Measurements from ENCODE around the gene RASA1.

The RASA1 gene

DNA sequence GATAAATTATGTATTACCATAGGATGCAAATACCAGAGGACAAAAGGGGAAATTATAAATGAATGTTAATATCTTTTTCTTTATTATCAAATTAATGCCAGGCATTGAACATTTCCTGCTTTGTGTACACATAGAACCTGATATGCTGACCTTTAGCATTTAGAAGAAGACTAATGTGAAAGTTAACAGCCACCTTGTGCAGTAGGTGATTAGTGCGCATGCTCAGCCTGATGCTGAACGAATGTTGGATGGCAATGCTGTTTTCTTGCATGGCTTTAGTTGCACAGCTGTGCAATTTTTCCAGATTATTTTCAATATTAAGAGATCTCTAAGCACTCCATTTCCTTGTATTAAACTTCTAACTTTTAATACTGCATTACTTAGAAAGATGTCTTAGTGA is 99.6 kb downstream of the RASA1 start:
- no peak for FAIRE-seq

- FAIRE-seq, result no peak
These were observed 100.9 kb downstream of the RASA1 start for GRCh38 chr5:87368601-87369000.

- FAIRE-seq, result no peak
These were observed 101.7 kb downstream of the RASA1 start for GRCh38 chr5:87369431-87369830.

DNA sequence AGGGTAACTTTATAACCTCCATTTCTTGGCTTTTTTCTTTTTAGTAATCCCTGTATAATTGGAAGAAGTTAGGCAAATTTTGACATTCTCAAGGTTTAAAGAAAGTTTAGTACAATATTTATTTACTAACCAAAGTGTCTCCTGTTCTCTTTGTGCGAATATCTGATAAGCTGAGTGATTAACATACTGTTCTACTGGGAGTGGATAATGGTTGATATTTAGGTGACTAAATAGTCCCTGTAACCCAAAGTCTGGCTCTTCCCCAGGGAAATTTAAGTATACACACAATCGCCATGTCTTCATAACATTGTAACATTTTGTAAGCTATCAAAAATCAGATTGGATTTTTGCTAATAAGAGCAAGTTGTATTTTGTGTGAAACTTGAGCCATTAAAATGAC is 105.0 kb downstream of the RASA1 start:
- no peak for FAIRE-seq

GRCh38 chr5:87382224-87382623 is 114.5 kb downstream of the RASA1 start:
- no peak for FAIRE-seq

DNA sequence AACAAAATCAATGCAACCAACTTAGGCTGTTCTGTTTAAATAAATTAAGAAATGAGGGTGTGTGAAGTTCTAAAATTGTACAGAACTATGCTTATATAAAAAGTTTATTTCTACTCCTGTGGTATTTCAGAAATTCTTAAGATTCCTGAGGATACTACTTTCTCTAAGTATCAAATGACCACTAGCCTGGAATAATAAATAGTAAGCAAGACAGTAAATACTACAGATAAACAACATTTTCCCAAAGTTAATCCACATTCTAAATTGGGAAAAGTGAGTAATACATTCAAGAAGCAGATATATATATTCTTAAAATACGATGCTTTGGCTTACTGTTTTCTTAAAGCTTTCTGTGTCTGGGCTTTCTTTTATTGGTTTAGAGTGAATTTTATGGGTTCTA is 115.5 kb downstream of the RASA1 start:
- FAIRE-seq, result no peak

DNA sequence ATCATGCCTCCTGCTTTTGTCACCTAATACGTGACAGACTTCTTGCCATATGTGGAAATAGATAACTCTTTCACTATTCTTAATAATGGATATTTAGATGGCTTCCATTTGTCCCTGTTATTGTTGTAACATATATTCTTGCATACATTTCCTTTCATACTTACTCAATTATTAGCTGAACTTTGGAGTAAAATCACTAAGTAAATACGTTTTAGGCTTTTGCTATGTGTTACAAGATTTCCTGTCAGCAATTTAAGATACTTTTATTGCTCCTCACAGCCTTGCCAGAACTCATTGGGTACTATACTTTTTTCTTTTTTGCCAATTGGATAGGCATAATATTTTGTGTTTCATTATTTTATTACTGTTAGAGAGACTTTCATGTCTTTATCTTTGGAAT is 118.1 kb downstream of the RASA1 start:
- FAIRE-seq, result no peak

- no peak for FAIRE-seq
These were observed 120.4 kb downstream of the RASA1 start for GRCh38 chr5:87388129-87388528.

- no peak for FAIRE-seq
These were observed 121.8 kb downstream of the RASA1 start for GRCh38 chr5:87389296-87390034.

- FAIRE-seq, result no peak
These were observed 122.4 kb downstream of the RASA1 start for GRCh38 chr5:87390075-87390474.

GRCh38 chr5:87390576-87391199 is 123.0 kb downstream of the RASA1 start:
- FAIRE-seq, result no peak

GRCh38 chr5:87392170-87392569 is 124.5 kb downstream of the RASA1 start:
- no peak for FAIRE-seq

- no peak for FAIRE-seq
These were observed 125.1 kb downstream of the RASA1 start for GRCh38 chr5:87392801-87393200.

DNA sequence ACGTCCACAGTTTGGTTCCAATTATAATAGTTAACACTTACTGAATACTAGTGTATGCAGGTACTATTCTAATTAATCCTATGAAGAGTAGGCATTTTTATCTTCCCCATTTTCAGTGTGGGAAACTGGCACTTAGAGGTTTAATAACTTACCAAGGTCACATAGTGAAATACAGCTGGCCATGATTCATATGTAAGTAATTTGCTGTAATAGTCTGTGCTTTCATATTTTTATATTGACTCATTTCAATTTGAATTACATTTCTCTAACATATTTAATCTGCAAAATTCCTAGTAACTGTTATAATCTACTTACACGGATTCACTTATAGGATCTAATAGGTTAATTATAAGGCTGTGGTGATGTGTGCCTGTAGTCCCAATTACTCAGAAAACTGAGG is 125.6 kb downstream of the RASA1 start:
- FAIRE-seq, result no peak

- no peak for FAIRE-seq
These were observed 126.9 kb downstream of the RASA1 start for GRCh38 chr5:87394411-87395165.

GRCh38 chr5:87398981-87399614 is 131.4 kb downstream of the RASA1 start:
- no peak for FAIRE-seq

GRCh38 chr5:87399720-87400119 is 132.0 kb downstream of the RASA1 start:
- FAIRE-seq, result no peak

GRCh38 chr5:87400305-87400899 is 132.7 kb downstream of the RASA1 start:
- peak; percentile 56 for FAIRE-seq

GRCh38 chr5:87401626-87402025 is 133.9 kb downstream of the RASA1 start:
- no peak for FAIRE-seq

GRCh38 chr5:87403409-87403808 is 135.7 kb downstream of the RASA1 start:
- no peak for FAIRE-seq

GRCh38 chr5:87403899-87404298 is 136.2 kb downstream of the RASA1 start:
- no peak for FAIRE-seq

- no peak for FAIRE-seq
These were observed 136.7 kb downstream of the RASA1 start for GRCh38 chr5:87404359-87404758.
